GM18507 (cell line): ENCODE data around the gene GIGYF1.
"Not testable (repeated sequence)": the region's sequence is repeated elsewhere in the genome, so short reads cannot be mapped to it uniquely, and the experiment has no call there.

ENCODE experiments used
- DNase-seq: peaks from one replicate; pipeline ENCODE4 v3.0.0; 2011; ENCODE audit warnings: low read depth; ENCODE audit not compliant: insufficient read length; ENCODE audit errors: extremely low spot score
- FAIRE-seq: peaks from 2 replicates; lab custom pipeline; 2011; peaks lifted over from hg19 to GRCh38; lab: Jason Lieb, UNC

The GIGYF1 gene

DNA sequence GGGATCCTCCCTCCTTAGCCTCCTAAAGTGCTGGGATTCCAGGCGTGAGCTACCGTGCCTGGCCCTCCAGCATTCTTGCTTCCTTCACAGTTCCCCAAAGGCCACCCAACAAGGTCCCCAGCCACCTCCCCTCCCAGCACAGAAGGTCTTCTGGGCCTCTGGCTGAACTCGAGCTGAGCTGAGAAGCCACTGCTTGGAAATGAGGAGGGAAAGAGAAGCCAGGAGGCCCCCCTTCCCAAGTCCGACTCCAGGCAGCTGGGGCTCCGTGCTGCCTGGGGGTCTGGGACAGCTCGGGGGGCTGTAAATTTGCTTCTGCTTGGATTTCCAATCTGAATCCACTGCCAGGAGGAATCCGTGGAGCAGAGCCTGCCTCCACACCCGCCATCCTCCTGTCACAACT, 20.7 kb upstream of the GIGYF1 start:
- FAIRE-seq, result no peak
- DNase-seq, result no peak

GRCh38 chr7:100711369-100711768, 17.3 kb upstream of the GIGYF1 start:
- FAIRE-seq, result no peak
- no peak for DNase-seq

DNA sequence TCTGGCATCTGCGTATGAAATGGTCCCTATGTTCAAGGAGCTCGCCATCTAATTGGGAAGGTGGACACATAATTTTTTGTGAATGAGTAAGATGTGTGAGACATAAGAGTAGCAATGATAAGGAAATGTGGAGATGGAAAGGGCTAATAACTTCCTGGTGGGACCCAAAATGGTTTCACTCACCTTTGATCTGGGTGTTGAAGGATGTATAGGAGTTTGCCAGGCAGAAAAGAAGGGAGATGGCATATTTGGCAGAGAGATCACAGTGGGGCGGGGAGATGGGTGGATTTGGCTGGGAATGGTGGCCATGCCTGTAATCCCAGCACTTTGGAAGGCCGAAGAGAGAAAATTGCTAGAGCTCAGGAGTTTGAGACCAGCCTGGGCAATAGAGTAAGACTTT, 16.4 kb upstream of the GIGYF1 start:
- DNase-seq, result no peak
- FAIRE-seq, result no peak

DNA sequence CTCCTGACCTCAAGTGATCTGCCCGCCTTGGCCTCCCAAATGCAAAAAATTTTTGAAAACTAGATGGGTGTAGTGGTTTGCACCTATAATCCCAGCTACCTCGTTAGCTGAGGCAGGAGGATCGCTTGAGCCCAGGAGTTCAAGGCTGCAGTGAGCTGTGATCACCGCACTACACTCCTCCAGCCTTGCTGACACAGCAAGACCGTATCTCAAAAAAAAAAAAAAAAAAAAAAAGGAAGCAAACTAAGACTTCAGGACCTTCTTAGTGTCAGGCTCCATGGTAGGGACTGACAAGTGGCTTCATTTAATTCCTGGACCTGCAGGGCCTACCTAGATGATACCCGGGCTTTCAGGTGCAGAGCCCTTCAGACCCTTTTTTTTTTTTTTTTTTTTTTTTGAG, 14.3 kb upstream of the GIGYF1 start:
- no peak for FAIRE-seq
- DNase-seq, result no peak

DNA sequence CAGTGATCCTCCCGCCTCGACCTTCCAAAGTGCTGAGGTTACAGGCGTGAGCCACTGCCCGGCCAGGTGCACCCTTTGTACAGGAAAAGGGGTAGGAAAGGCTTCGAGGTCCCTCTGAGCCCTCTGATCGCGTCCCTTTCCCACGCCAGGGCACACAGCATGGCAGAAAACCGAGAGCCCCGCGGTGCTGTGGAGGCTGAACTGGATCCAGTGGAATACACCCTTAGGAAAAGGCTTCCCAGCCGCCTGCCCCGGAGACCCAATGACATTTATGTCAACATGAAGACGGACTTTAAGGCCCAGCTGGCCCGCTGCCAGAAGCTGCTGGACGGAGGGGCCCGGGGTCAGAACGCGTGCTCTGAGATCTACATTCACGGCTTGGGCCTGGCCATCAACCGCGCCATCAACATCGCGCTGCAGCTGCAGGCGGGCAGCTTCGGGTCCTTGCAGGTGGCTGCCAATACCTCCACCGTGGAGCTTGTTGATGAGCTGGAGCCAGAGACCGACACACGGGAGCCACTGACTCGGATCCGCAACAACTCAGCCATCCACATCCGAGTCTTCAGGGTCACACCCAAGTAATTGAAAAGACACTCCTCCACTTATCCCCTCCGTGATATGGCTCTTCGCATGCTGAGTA, 12.7 kb upstream of the GIGYF1 start:
- DNase-seq, result no peak
- FAIRE-seq, result no peak

DNA sequence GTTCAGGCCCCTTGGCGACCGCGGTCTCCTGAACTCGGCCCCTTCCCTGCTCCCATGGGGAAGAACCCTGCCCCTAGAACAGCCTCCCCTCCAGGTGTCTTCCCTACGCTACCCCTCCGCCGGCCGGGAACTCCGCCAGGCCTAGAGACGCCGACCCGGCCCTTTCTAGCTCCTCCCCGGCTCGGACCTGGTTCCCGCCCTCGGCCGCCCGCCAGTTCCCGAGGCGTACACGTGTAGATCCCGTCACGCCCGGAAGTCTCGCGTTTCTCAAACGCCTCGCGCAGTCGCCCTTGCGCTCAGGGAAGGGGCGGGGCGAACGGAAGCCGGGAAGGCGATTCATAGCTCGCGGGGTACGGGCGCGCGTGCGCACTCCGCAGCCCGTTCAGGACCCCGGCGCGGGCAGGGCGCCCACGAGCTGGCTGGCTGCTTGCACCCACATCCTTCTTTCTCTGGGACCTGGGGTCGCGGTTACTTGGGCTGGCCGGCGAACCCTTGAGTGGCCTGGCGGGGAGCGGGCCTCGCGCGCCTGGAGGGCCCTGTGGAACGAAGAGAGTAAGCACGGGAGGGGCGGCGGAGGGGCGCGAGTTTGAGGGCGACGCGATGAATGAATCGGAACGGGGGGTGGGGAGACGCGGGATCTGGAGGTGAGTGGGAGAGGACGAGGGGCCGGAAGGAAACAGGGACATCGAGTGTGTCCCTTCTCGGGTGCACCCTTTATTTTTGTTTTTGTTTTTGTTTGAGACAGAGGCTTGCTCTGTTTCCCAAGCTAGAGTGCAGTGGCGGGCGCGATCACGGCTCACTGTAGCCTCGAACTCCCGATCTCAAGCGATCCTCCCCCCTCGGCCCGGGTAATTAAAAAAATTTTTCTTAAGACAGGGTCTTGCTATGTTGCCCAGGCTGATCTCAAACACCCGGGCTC, 12.0 kb upstream of the GIGYF1 start, which contains the start of gene POP7:
TSS of gene POP7 (plus strand) at position 369 of the 919 bp plus-strand sequence. CDS start 710 bp downstream, outside the sequence.
- FAIRE-seq (peak; percentile 98), DNase-seq (peak; percentile 97)

DNA sequence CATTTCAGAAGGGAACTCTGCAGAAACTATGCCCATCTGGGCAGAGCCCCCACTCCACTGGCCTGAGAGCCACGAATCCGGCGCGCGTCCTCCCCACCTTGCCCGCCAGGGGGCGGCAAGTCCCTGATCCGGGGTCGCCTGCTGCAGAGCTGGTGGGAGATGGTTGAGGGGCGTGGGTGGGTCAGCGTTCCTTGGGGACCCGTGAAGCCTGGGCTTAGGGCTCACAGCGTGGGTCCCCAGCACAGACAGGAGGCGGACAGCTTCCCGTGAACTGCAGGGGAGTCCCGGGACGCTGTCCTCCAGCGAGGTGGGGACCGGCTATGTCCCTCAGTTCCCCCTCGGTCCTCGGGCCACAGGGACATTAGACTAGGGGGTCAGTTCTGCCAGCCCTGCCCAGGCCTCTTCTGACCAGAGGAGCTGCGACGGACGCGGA, 11.3 kb upstream of the GIGYF1 start:
- FAIRE-seq (peak; percentile 75), DNase-seq (peak; percentile 77)

DNA sequence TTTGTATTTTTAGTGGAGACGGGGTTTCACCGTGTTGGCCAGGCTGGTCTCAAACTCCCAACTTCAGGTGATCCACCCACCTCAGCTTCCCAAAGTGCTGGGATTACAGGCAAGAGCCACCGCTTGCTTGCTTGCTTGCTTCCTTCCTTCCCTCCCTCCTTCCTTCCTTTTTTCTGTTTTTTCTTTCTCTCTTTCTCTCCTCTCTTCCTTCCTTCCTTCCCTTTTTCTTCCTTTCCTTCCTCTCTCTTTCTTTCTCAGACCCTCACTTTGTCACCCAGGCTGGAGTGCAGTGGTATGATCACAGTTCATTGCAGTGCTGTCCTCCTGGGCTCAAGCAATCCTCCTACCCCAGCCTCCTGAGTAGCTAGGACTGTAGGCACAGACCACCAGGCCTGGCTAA, 7.0 kb upstream of the GIGYF1 start:
- DNase-seq, FAIRE-seq: not testable (repeated sequence)

GRCh38 chr7:100699018-100699417, 5.0 kb upstream of the GIGYF1 start:
- DNase-seq, result no peak
- no peak for FAIRE-seq

- FAIRE-seq (no peak), DNase-seq (no peak)
Observed at GRCh38 chr7:100696123-100696521, 2.1 kb upstream of the GIGYF1 start.

DNA sequence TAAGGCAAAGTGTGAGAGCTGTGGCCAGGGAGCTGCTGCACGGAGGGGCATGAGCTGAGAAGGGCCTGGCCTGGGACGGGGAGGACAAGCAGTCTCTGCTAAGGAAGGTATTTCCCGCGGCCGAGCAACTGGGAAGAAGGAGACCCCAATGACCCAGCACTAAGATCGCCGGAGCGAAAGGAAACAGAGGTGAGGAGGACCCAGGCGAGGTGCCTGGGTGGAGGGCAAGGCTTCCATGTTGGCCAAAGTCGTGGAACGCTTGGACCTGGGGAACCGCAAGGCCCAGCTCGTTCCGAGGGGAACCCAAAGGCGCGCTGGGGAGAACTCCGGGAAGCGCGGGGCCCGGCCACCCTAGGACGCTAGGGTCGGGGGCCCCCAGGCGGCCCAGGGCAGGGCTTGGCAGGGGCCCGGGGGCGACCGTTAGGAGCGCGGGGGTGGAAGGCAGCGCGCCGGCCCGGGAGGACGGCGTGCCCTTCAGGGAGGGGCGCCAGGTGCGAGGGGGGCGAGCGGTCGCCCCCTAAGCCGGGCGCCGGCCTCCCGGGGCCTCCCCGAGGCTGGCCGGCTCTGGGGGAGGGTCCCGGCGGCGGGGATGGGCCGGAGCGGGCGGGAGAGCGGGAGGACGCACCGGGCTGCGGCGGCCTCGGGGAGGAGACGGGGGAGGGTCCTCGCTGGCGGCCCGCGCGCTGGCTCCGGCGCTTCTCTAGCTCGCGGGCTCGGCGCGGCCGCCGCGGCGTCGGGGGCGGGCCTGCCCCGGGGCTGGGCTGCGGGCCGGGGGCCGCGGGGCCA, 545 bp downstream of the GIGYF1 start:
- DNase-seq, result no peak
- no peak for FAIRE-seq

DNA sequence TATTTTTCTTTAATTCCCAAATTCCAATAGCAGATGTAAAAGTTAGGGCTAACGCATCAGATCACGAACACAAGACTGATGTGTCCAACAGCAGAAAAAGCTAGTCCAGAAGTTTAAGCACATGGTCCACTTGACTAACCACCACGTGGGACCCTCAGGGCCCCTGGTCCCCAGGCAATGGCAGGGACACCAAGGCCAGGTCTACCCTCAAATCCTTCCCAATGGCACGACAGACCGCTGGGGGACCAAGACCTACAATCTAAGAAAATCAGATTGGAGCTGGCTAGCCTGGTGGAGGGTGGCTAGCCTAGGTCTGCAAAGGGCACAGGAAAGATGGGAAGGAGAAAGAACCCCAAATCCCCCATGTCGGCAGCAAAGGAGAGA, 1.5 kb downstream of the GIGYF1 start:
- FAIRE-seq (no peak), DNase-seq (no peak)

DNA sequence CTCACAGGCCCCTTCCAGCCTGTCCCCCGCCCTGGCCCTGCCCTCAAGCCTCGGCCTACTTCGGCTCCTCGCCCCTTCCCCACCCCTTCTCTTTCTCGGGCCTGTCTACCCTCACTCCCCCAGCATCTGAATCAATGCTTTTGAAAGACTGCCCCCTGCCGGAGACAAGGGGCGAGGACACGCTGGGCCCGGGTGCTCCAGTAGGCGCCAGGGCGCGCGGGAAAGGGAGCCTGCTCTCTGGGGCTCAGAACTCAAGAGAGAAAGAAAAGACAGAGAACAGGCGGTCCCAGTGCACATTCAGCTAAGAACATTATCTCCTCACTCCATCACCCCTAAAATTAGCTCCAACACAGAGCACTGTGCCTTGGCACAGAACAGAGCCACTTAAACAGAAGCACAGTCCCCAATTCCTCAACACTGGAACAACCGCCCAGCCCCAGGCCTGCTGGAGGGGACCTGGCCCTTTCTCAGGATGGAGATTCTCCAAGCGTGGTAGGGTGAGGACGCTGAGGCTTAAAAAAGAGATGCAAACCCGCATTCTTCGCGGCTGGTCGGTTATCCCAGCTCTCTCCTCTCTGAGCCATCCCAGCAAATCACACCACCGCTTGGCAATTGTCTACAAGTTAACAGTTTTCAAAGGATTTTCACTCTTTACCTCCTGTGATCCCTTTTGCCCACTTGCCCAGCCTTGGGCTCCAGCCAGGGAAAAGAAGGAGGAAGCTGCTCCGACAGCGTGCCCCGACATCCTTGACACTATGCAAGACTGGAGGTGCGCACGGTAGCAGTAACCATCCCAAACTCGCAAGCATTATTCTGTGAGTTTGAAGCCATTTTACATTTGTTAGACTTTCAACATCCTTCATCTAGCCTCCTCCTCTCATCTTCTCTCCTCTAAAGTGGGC, 2.1 kb downstream of the GIGYF1 start:
- DNase-seq (peak; percentile 77), FAIRE-seq (peak; percentile 77)

GRCh38 chr7:100689230-100690135, 4.6 kb downstream of the GIGYF1 start:
- no peak for DNase-seq
- FAIRE-seq, result peak; percentile 51

- no peak for DNase-seq
- no peak for FAIRE-seq
Observed at GRCh38 chr7:100688326-100688860, 5.7 kb downstream of the GIGYF1 start.

DNA sequence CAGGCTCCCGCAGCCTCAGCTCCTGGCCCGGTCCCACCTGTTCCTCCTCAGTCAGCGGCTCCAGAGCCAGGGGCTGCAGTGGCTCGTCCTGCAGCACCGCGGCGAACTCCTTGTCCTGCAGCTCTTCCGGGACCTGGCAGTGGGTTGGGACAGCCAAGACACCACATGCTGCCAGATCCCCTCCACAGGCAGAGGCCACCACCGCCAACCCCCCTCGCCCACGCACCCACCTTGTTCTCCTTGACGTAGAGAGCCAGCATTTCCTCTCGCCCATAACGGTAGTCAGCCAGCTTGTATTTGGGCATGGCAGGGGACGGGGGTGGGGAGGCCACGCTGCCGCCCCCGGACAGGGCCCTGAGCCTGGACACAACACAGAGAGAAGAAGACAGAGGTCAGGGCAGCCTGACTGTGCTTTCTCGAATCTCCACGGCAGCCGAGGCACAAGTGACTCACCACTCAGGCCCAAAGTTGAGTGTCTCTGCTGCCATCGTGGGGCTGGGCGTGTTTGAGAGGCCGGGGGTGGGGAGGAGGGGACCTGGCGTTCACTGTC, 6.2 kb downstream of the GIGYF1 start:
- FAIRE-seq, result no peak
- DNase-seq, result no peak

GRCh38 chr7:100687261-100687660, 6.8 kb downstream of the GIGYF1 start:
- no peak for DNase-seq
- FAIRE-seq, result no peak

DNA sequence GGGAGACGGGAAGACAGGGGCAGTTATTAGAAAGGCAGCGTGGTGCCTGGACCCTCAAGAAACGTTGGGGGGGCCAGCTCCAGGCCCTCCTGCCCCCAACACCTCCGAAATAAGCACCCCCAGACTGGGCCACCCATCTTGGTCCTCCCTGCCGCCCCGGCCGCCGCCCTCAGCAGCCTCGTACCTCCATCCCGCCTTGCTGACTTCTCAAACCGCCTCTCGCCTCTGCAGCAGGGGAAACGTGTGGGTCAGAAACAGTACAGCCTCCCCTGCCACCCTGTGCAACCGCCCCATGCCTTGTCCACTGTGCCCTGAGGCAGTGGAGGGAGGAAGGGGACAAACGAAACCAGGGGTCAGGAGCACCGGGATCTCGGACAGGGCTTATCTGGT, 7.2 kb downstream of the GIGYF1 start:
- DNase-seq, result no peak
- no peak for FAIRE-seq
